Natural killer cell (primary cell): ENCODE measurements around the gene EPHB2. TPM values are rescaled to one million over a fixed set of nuclear protein-coding genes. Genes with fewer than 3 reads are reported as not detected.

Experiments
- ATAC-seq, 3 donors: fragments of 150-1000 bp in 2 of 3; fragments of 200-7000 bp in 1 of 3; cut with Tn5 transposase; 1 replicate in 1 of 3; 2 replicates in 2 of 3; pipeline ENCODE4 v1.10.0; 2021; ENCODE audit warnings: mild to moderate bottlenecking in 2 of 3, moderate library complexity in 2 of 3
- DNase-seq, 2 donors: peaks; one replicate each; pipeline versions ENCODE4 v3.0.0 to v3.0.0-alpha.2; 2013 to 2021; ENCODE audit warnings: mixed read lengths in 1 of 2
- H3K27ac ChIP-seq: one replicate; pipeline ENCODE4 v1.5.1; 2013; ENCODE audit warnings: mild to moderate bottlenecking, low read length
- H3K27me3 ChIP-seq: one replicate; pipeline ENCODE4 v1.6.1; 2013; ENCODE audit warnings: low read length; ENCODE audit not compliant: control insufficient read depth, insufficient read depth
- H3K36me3 ChIP-seq: one replicate; pipeline ENCODE4 v1.6.1; 2013; ENCODE audit warnings: low read length; ENCODE audit not compliant: control insufficient read depth, insufficient read depth
- H3K4me1 ChIP-seq: one replicate; pipeline ENCODE4 v1.6.1; 2013; ENCODE audit warnings: low read length; ENCODE audit not compliant: control insufficient read depth, insufficient read depth
- H3K4me3 ChIP-seq: one replicate; pipeline ENCODE4 v1.5.1; 2013; ENCODE audit warnings: low read length
- H3K9me3 ChIP-seq: one replicate; pipeline ENCODE4 v1.6.1; 2013; ENCODE audit warnings: low read length; ENCODE audit not compliant: control insufficient read depth, insufficient read depth
- H3K27ac Mint-ChIP-seq, 2 donors: one replicate each; pipeline ENCODE4 v1.8.0; 2022; ENCODE audit warnings: mild to moderate bottlenecking in 2 of 2, mixed read lengths in 2 of 2, moderate library complexity in 1 of 2
- H3K27me3 Mint-ChIP-seq, 2 donors: one replicate each; pipeline ENCODE4 v1.8.0; 2022; ENCODE audit warnings: low read depth in 2 of 2, mixed read lengths in 2 of 2
- H3K36me3 Mint-ChIP-seq: one replicate; pipeline ENCODE4 v1.8.0; 2022; ENCODE audit warnings: mixed read lengths
- H3K4me1 Mint-ChIP-seq, 2 donors: one replicate each; pipeline ENCODE4 v1.8.0; 2022; ENCODE audit warnings: mixed read lengths in 2 of 2
- H3K4me3 Mint-ChIP-seq: one replicate; pipeline ENCODE4 v1.8.0; 2022; ENCODE audit warnings: mild to moderate bottlenecking, moderate library complexity, mixed read lengths
- H3K9me3 Mint-ChIP-seq, 2 donors: one replicate each; pipeline ENCODE4 v1.8.0; 2022; ENCODE audit warnings: mixed read lengths in 2 of 2
- CTCF ChIP-seq: fragments of 200-600 bp; IDR thresholded peaks from one replicate; pipeline ENCODE4 v1.8.0; 2022; ENCODE audit warnings: antibody characterized with exemption
- WGBS: methylation state at CpG from one replicate; pipeline ENCODE4 v1.1.7; 2013; ENCODE audit warnings: missing lambda C conversion rate; ENCODE audit not compliant: insufficient coverage; 5-methylcytosine and 5-hydroxymethylcytosine counted together
- intact Hi-C: fragments of 100-400 bp; cut with micrococcal nuclease; formaldehyde crosslinking; loops from one replicate; pipeline ENCODE4 v1.14.2; 2022
- total RNA-seq, 4 donors: library from RNA; stranded (reverse); fragments of 120-200 nt in 1 of 4; gene quantifications; one replicate each; pipeline versions ENCODE4 v1.2.3 to v1.2.4, GENCODE V29; 2013 to 2022

The EPHB2 gene
- total RNA-seq, 3 donors from 2014 or later (not counting 1 experiment from before 2014, with no cell fraction given) = 0.14 to 0.23 TPM; not detected in 1

GRCh38 chr1:22696610-22697009, 14.0 kb upstream of the EPHB2 start:
- no peak for DNase-seq
- Mint-ChIP-seq H3K36me3 (no peaks in the 10 kb centered on the region), H3K4me1 (no peaks in the 10 kb centered on the region), H3K4me3 (no peak overlapping the region), H3K9me3 (no peaks in the 10 kb centered on the region), H3K27ac (no peak overlapping the region), H3K27me3 (no peaks in the 10 kb centered on the region)
- Histone ChIP-seq H3K9me3 (no peaks in the 10 kb centered on the region), H3K4me1 (no peaks in the 10 kb centered on the region), H3K4me3 (no peak overlapping the region), H3K27me3 (no peaks in the 10 kb centered on the region), H3K36me3 (no peaks in the 10 kb centered on the region), H3K27ac (no peak overlapping the region)
- intact Hi-C loops = no loop called here
- no peak for TF ChIP-seq CTCF
- no peak for ATAC-seq
- 87% methylated on average over 3 of the region's 3 CpGs for WGBS

DNA sequence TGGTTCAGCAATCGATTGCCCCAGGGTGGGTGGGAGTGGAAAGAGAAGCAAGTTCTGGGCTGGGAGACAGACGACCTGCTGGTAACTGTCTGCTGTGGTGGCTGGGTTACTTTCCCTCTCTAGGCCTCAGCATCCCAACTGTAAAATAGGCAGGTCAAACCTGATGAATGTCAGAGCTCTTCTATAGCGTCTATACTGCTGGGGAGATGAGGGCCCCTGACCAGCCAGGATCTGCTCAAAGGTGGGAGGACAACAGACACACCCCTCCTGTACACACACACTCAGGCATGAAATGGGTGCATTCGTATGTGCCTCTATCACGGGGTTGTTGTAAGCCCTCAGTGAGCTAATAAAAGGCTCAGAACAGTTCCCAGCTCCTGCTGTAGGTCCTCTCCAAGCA, 12.7 kb upstream of the EPHB2 start:
- no peak overlapping the region for H3K27ac ChIP-seq
- H3K27me3 Mint-ChIP-seq = no peaks in the 10 kb centered on the region
- DNase-seq (no peak), ATAC-seq (no peak)
- H3K4me1 ChIP-seq = no peaks in the 10 kb centered on the region
- H3K27me3 ChIP-seq = no peaks in the 10 kb centered on the region
- H3K9me3 ChIP-seq = no peaks in the 10 kb centered on the region
- no peaks in the 10 kb centered on the region for H3K36me3 Mint-ChIP-seq
- no peak overlapping the region for H3K4me3 Mint-ChIP-seq
- no peaks in the 10 kb centered on the region for H3K9me3 Mint-ChIP-seq
- no peaks in the 10 kb centered on the region for H3K4me1 Mint-ChIP-seq
- H3K27ac Mint-ChIP-seq = no peak overlapping the region
- 85% methylated on average over 5 of the region's 5 CpGs for WGBS
- no peaks in the 10 kb centered on the region for H3K36me3 ChIP-seq
- intact Hi-C loops = no loop called here
- no peak for TF ChIP-seq CTCF
- no peak overlapping the region for H3K4me3 ChIP-seq

DNA sequence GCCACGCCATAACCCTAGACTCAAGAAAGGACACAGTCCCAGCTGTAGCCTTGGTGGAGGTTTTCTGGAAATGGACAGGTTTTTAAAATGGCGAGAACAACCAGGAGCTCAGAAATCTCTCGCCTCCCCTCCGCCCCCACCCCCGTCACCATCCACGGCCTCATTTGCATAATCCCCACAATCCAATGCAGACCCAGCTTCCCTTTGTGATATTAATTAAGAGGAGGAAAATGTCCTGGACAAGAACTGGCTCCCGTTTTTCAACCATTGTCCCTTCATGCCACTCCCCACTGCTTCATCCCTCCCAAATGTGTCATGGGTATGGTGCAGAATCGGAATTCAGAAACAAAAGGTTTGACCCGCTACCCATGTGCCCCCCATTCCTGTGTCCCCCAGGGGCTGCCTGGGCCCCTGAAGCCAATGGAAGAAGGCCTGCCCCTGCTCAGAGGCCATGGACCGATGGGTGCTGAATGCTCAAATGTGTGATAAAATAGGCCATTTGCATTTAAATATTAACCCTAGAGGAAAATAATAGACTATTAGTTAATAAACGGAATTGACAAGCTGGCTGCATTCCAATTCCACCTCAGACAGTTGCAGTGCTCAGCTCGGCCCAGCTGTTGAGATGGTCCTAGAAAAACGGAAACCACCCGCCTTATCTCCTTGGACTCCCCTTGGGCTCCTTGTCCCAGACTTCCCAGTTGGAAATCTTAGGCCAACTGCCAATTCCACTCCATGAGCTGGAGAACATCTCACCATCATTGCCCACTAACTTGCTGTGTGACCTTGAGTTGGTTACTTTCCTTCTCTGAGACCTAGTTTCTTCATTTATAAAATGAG, 10.7 kb upstream of the EPHB2 start:
- no peaks in the 10 kb centered on the region for H3K9me3 ChIP-seq
- no peak for TF ChIP-seq CTCF
- no peak for ATAC-seq
- H3K27me3 Mint-ChIP-seq = peaks cover 0 to 3% of the 10 kb centered on the region in 2 donors
- no peak overlapping the region for H3K4me3 ChIP-seq
- 89% methylated on average over 9 of the region's 14 CpGs for WGBS
- H3K4me3 Mint-ChIP-seq = no peak overlapping the region
- DNase-seq = no peak
- H3K36me3 Mint-ChIP-seq = no peaks in the 10 kb centered on the region
- no peak overlapping the region for H3K27ac ChIP-seq
- H3K9me3 Mint-ChIP-seq = no peaks in the 10 kb centered on the region
- no peaks in the 10 kb centered on the region for H3K4me1 Mint-ChIP-seq
- H3K4me1 ChIP-seq = no peaks in the 10 kb centered on the region
- no peak overlapping the region for H3K27ac Mint-ChIP-seq
- no peaks in the 10 kb centered on the region for H3K36me3 ChIP-seq
- intact Hi-C loops = loop anchor here (10.0 kb wide), 1 partner anchor 265 kb away; no protein-coding TSS in a partner anchor
- H3K27me3 ChIP-seq = no peaks in the 10 kb centered on the region
